OCI-LY3 (cell line): Measurements from ENCODE around the gene COX5A.

Source experiments
- H2AFZ ChIP-seq: fragments of 200-600, 300-600 bp; shearing (Covaris generic); 2 replicates; pipeline ENCODE4 v1.6.0; 2014; ENCODE audit warnings: antibody characterized with exemption, low read depth, low read length
- H3K27ac ChIP-seq: fragments of 200-600, 300-600 bp; sonication (generic); 2 replicates; pipeline ENCODE4 v1.5.1; 2014; ENCODE audit warnings: mild to moderate bottlenecking, low read length, moderate library complexity, mixed read lengths
- H3K27me3 ChIP-seq: fragments of 200-600, 300-600 bp; sonication (generic); 2 replicates; pipeline ENCODE4 v1.6.1; 2014; ENCODE audit warnings: low read depth, low read length, mixed read lengths
- H3K36me3 ChIP-seq: fragments of 200-600, 300-600 bp; sonication (generic); replicated peaks from 2 replicates; pipeline ENCODE3; 2014; ENCODE audit warnings: low read depth, low read length, mixed read lengths
- H3K4me1 ChIP-seq: fragments of 300-600, 200-600 bp; sonication (generic); 2 replicates; pipeline ENCODE4 v1.6.1; 2014; ENCODE audit warnings: low read length, mixed read lengths
- H3K4me2 ChIP-seq: fragments of 200-600, 300-600 bp; sonication (generic); 2 replicates; pipeline ENCODE4 v1.6.1; 2014; ENCODE audit warnings: low read length, mixed read lengths
- H3K4me3 ChIP-seq: fragments of 300-600, 200-600 bp; sonication (generic); 2 replicates; pipeline ENCODE4 v1.5.1; 2014; ENCODE audit warnings: antibody characterized with exemption, mild to moderate bottlenecking, low read length, moderate library complexity
- H3K79me2 ChIP-seq: fragments of 300-600, 200-600 bp; shearing (Covaris generic); 2 replicates; pipeline ENCODE4 v1.6.1; 2014; ENCODE audit warnings: mild to moderate bottlenecking, low read length, mixed read lengths
- H3K9ac ChIP-seq: fragments of 300-600, 200-600 bp; shearing (Covaris generic); 2 replicates; pipeline ENCODE4 v1.6.0; 2014; ENCODE audit warnings: mild to moderate bottlenecking, low read length, moderate library complexity
- H3K9me3 ChIP-seq: fragments of 200-600, 300-600 bp; shearing (Covaris generic); 2 replicates; pipeline ENCODE4 v1.6.1; 2014; ENCODE audit warnings: low read length, mixed read lengths; ENCODE audit not compliant: insufficient read depth
- H4K20me1 ChIP-seq: fragments of 200-600, 300-600 bp; sonication (generic); 2 replicates; pipeline ENCODE4 v1.6.1; 2016; ENCODE audit warnings: low read length, mixed read lengths; ENCODE audit not compliant: insufficient read depth
- EZH2phosphoT487 ChIP-seq: fragments of 200-600 bp; shearing (Covaris generic); IDR thresholded peaks from 2 replicates; pipeline ENCODE4 v1.6.1; 2018; ENCODE audit warnings: antibody characterized with exemption, mixed run types, low read depth
- TF ChIP-seq, protein P1 (sequence below): fragments of 200-600, 300-600 bp; sonication (generic); IDR thresholded peaks from 2 replicates; pipeline ENCODE4 v1.5.1; 2014; ENCODE audit warnings: antibody characterized with exemption, low read length, low read depth

COX5A gene

DNA sequence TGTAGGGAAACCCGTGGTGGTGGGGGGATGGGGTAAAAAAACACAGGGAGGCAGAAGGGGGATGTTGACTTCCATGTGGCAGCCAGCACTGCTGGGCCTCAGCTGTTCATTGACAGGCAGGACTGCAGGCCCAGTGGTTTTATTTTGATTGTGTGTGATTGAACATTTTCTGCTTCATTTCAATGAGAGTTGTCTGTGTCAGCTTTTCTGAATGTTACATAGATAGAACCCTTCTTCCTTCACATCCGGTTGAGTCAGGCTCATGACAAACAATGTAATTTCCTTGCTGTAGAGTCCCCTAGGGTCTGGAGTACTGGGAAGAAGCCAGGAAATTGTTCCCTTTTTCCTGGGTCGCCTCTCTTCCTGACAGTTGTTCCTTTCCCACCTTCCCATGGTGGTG, 26.9 kb upstream of the COX5A start:
- Histone ChIP-seq H3K36me3 (no peaks in the 10 kb centered on the region), H3K4me2 (no peak overlapping the region), H2AFZ (no peak overlapping the region), H4K20me1 (no peaks in the 10 kb centered on the region), H3K27ac (no peak overlapping the region), H3K9me3 (no peaks in the 10 kb centered on the region), H3K9ac (no peak overlapping the region), H3K79me2 (no peaks in the 10 kb centered on the region), H3K27me3 (peaks cover 22% of the 10 kb centered on the region), H3K4me3 (no peak overlapping the region), H3K4me1 (no peaks in the 10 kb centered on the region)
- TF ChIP-seq, protein P1, sequence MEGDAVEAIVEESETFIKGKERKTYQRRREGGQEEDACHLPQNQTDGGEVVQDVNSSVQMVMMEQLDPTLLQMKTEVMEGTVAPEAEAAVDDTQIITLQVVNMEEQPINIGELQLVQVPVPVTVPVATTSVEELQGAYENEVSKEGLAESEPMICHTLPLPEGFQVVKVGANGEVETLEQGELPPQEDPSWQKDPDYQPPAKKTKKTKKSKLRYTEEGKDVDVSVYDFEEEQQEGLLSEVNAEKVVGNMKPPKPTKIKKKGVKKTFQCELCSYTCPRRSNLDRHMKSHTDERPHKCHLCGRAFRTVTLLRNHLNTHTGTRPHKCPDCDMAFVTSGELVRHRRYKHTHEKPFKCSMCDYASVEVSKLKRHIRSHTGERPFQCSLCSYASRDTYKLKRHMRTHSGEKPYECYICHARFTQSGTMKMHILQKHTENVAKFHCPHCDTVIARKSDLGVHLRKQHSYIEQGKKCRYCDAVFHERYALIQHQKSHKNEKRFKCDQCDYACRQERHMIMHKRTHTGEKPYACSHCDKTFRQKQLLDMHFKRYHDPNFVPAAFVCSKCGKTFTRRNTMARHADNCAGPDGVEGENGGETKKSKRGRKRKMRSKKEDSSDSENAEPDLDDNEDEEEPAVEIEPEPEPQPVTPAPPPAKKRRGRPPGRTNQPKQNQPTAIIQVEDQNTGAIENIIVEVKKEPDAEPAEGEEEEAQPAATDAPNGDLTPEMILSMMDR = no peak
- no peak for TF ChIP-seq EZH2phosphoT487

DNA sequence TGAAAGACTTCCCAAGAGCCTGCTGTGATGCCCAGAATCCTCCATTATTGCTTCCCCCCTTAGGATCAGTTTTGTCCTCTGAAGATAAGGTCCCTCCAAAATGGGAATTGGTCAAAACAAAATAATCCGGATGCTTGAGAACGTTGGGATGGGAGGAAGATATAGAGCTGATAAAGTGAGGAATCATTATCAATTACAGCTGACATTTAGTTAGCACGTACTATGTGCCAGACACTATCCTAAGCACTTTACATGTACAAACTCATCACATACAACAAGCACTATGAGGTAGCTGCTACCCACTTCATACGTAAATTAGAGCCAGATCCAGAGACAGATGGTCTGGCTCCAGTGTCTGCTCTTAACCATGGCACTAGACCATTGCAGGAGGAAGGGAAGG, 25.3 kb upstream of the COX5A start:
- H3K4me1 ChIP-seq = no peaks in the 10 kb centered on the region
- no peaks in the 10 kb centered on the region for H4K20me1 ChIP-seq
- TF ChIP-seq, protein P1 = no peak
- no peak for TF ChIP-seq EZH2phosphoT487
- H3K27ac ChIP-seq = no peak overlapping the region
- no peaks in the 10 kb centered on the region for H3K79me2 ChIP-seq
- no peak overlapping the region for H2AFZ ChIP-seq
- no peaks in the 10 kb centered on the region for H3K36me3 ChIP-seq
- H3K4me2 ChIP-seq = no peak overlapping the region
- peaks cover 23% of the 10 kb centered on the region for H3K27me3 ChIP-seq
- H3K9ac ChIP-seq = no peak overlapping the region
- H3K4me3 ChIP-seq = no peak overlapping the region
- H3K9me3 ChIP-seq = no peaks in the 10 kb centered on the region

DNA sequence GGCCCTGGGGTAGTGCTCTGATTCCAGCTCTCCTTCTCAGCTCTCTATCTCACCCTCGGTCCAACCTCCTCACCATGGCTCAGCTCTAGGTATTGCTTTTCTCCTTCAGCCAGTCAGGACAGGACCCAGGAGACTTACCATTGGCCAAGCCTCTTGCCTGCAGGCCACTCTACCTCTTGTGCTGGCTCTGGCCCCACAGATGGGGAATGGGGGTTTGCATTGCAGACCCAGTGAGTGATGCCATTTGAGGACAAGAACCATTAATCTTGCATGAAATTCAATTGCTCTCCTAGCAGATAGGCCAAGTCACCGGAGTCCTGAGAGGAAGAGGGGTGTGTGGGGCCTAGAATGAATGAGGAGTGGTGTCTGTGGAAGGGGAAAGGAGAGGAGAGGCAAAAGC, 24.8 kb upstream of the COX5A start:
- Histone ChIP-seq H3K4me2 (no peak overlapping the region), H2AFZ (no peak overlapping the region), H3K27me3 (peaks cover 23% of the 10 kb centered on the region), H3K4me3 (no peak overlapping the region), H3K27ac (no peak overlapping the region), H3K4me1 (no peaks in the 10 kb centered on the region), H4K20me1 (no peaks in the 10 kb centered on the region), H3K9me3 (no peaks in the 10 kb centered on the region), H3K9ac (no peak overlapping the region), H3K36me3 (no peaks in the 10 kb centered on the region), H3K79me2 (no peaks in the 10 kb centered on the region)
- TF ChIP-seq, protein P1 = no peak
- no peak for TF ChIP-seq EZH2phosphoT487

DNA sequence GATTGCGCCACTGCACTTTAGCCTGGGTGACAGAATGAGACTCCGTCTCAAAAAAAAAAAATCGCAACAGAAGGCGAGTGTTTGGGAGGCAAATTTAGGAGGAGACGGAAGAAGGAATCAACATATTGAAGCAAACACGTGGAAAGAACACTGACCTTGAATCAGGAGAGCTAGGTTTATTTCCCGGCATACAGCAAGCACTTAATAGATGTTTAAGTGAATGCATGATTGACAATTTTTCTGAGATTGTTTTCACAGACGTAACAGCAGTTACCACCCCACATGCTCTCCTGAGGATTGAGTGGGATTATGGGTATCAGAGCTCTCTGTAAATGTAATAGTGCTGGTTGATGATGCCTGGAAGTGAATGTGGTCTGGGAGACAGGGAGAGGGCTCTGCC, 24.3 kb upstream of the COX5A start:
- no peak overlapping the region for H3K4me3 ChIP-seq
- H3K27me3 ChIP-seq = peaks cover 23% of the 10 kb centered on the region
- H3K36me3 ChIP-seq = no peaks in the 10 kb centered on the region
- no peaks in the 10 kb centered on the region for H3K79me2 ChIP-seq
- no peaks in the 10 kb centered on the region for H4K20me1 ChIP-seq
- no peak overlapping the region for H3K9ac ChIP-seq
- H3K27ac ChIP-seq = no peak overlapping the region
- H3K4me1 ChIP-seq = no peaks in the 10 kb centered on the region
- no peak for TF ChIP-seq EZH2phosphoT487
- TF ChIP-seq, protein P1 = no peak
- no peak overlapping the region for H2AFZ ChIP-seq
- no peak overlapping the region for H3K4me2 ChIP-seq
- no peaks in the 10 kb centered on the region for H3K9me3 ChIP-seq
